Ecto neural progenitor cell (in vitro differentiated cells): ENCODE data around the gene PPFIBP1.
A peak's percentile ranks its signal among the peaks of the same experiment; 100 is the strongest.

Source experiments
- DNase-seq: peaks from one replicate; pipeline ENCODE4 v3.0.0-alpha.2; 2018; ENCODE audit warnings: low spot score

The PPFIBP1 gene

DNA sequence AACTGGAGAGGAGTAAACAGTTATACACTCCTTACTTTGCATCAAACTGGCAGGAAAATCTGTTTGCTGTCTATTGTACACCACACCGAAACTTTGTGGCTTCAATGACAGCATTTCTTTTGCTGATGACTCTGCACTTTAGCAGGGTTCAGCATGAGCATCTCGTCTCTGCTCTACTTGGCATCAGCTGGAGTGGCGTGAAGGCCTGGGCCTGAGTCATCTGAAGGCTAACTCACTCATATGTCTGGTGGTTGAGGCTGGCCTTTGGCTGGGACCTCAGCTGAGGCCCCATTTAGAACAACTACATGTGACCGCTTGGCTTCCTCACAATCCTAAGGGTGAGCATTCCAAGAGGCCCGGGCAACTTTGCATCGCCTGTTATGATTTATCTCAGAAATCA is 143.5 kb downstream of the PPFIBP1 start:
- no peak for DNase-seq

DNA sequence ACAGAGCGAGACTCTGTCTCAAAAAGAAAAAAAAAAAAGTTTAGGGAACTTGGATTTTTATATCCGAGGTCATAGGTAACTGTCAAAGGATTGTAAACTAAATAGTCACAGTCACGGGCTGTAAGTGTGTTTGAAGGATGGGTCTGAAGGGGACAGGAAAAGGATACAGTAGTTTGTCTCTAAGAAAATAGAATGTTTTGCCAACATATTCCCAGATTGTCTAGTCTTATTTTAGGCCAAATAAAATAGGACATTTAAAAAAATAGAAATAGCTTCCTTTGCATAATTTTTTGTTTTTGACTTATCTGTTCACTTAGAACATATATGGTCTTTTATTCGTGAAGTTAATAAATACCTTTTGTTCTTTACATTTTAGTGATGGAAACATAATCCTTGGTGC is 148.0 kb downstream of the PPFIBP1 start:
- no peak for DNase-seq

GRCh38 chr12:27672643-27673042 is 148.6 kb downstream of the PPFIBP1 start:
- no peak for DNase-seq

- no peak for DNase-seq
These were observed 149.2 kb downstream of the PPFIBP1 start for GRCh38 chr12:27673101-27673718.

DNA sequence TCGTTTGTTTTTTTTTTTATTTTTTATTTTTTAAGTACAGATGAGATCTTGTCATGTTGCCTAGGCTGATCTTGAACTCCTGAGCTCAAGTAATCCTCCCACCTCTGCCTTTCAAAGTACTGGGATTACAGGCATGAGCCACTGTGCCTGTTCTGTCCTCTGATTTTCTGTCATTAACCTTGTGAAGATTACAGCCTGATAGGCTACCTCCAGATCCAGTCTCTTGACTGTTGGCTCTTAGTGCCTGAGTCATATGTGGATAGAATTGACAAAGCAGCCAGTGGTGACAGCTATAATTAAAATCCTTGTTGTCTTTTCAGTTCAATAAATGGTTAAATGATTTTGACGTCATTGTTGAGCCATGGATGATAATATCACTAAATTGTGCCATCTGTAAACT is 151.0 kb downstream of the PPFIBP1 start:
- no peak for DNase-seq

GRCh38 chr12:27680619-27681018 is 156.6 kb downstream of the PPFIBP1 start:
- DNase-seq, result no peak

DNA sequence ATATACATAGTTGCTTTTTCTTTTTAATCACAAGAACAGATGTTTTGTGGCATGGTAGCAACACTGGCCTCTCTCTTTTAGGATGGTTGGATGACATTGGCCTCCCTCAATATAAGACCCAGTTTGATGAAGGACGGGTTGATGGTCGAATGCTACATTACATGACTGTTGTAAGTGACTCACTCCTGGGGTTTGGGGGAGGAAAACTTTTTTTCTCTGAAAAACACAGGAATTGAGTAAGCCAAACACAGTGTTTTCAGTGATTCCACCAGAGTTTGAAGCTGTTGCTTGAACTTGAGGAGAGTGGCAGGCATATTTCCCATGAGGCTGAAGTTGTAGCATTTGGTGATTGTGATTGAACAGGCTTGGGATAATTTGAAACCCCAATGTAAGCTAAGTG is 158.5 kb downstream of the PPFIBP1 start:
- no peak for DNase-seq

GRCh38 chr12:27685274-27685673 is 161.3 kb downstream of the PPFIBP1 start:
- no peak for DNase-seq

DNA sequence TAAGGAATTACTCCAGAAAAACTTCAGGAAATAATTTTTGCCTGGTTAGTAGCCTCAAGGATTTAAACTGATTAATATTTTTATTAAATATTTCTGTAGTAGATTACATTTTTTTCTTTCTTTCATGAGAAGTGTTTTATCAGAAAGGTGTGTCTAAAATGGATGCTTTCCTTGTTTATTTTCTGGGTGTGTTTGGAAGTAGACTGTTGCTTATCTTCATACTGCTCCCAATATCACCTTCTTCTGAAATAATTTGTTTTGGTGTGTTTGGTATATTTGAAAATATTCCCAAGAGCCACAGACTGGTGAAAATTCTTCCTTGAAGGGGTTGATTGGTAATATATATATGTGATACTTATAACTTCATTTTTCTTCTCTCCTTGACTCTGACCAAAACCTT is 162.1 kb downstream of the PPFIBP1 start:
- no peak for DNase-seq

DNA sequence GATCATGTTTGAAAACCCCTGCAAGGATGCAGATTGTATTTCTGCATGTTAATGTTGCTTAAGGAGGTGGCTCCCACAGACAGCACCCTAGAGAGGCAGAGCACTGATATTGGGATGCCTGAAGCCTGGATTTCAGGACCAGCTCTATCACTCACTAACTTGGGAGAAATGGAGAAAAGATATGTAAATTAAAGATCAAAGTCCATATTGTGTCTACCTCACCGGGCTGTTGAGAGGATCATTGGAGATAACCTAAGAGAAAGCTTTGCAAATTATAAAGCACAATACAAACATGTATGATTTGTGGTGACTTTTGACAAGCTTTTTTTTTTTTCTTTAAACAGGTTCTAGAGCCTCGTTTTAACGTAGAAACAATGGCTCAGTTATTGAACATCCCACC is 164.7 kb downstream of the PPFIBP1 start:
- DNase-seq, result no peak

- DNase-seq, result no peak
These were observed 165.7 kb downstream of the PPFIBP1 start for GRCh38 chr12:27689558-27690180.

GRCh38 chr12:27693403-27693802 is 169.4 kb downstream of the PPFIBP1 start:
- no peak for DNase-seq

GRCh38 chr12:27695556-27696292 is 171.7 kb downstream of the PPFIBP1 start:
- DNase-seq, result no peak

DNA sequence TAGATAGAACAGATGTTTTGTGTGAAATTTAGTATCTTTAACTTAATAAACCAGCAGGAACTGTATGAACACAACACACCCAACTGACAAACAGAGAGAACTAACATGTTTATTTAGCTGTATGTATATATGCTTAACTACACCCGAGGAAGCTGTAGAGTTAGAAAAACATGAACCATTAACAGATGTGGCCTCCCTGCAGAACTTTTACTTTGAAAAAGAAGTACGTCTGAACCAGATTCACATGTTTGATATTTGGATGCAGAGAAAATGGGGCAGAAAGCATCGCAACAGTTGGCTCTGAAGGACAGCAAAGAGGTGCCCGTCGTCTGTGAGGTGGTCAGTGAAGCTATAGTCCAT is 172.3 kb downstream of the PPFIBP1 start, which contains the start of gene REP15:
Gene REP15 (plus strand): TSS at position 155 of the 360 bp plus-strand sequence. CDS start 116 bp downstream, at position 271.
- DNase-seq, result no peak

DNA sequence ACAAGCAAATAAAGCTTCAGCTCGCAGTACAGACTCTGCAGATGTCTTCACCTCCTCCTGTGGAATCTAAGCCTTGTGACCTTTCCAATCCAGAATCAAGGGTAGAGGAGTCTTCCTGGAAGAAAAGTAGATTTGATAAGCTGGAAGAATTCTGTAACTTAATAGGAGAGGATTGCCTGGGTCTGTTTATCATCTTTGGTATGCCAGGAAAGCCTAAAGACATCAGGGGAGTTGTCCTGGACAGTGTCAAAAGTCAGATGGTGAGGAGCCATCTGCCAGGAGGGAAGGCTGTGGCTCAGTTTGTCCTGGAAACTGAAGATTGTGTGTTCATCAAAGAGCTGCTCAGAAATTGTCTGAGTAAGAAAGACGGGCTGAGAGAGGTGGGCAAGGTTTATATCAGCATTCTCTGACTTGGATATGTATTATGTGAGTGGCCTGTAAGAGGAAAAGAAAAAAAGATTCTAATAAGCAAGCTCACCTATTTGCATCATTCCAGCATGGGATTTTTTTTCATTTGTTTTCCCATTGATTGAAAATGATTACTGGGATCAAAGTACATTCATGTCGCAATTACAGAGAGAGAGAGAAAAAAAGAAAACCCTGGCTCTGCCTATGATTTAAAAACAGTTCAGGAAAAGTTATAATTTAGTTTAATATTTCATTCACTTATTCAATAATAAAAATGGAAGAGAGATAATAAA is 173.0 kb downstream of the PPFIBP1 start:
- no peak for DNase-seq

GRCh38 chr12:27703720-27704452 is 179.9 kb downstream of the PPFIBP1 start:
- DNase-seq, result peak; percentile 72

GRCh38 chr12:27705263-27705662 is 181.3 kb downstream of the PPFIBP1 start:
- DNase-seq, result peak; percentile 55

DNA sequence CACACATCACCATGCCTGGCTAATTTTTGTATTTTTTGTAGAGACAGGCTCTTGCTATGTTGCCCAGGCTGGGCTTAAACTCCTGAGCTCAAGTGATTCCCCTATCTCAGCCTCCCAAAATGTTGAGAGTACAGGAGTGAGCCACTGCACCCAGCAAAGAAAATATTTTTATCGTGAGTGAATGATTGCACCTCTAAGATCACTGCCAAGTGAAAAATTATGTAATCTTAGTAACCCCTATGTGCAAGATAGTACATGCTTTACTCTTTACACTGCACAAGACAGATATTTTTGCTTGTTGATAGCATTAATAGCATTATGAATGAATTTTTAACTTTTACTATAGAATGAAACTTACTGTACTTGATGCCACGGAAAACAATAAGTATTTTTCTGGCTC is 183.2 kb downstream of the PPFIBP1 start:
- DNase-seq, result no peak

DNA sequence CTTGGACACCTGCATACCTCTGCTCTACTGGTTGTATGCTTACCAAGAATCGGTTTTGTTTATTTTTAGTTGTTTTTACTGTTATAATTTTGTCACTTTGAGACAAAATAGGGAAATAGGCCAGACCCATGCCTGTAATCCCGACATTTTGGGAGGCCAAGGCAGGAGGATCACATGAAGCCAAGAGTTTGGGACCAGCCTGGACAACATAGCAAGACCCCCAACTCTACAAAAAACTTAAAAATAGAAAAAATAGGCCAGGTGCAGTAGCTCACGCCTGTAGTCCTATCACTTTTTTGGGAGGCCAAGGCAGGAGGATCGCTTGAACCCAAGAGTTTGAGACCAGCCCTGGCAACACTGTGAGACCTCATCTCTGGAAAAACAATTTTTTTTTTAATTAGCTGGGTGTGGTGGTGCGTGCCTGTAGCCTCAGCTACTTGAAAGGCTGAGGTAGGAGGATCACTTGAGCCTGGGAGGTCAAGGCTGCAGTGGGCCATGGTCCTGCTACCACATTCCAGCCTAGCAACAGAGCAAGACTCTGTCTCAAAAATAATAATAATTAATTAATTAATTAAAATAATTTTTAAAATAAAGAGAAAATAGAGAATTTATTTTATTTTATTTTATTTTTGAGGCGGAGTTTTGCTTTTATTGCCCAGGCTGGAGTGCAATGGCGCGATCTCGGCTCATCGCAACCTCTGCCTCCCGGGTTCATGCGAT is 185.4 kb downstream of the PPFIBP1 start:
- DNase-seq, result no peak

- DNase-seq, result no peak
These were observed 186.1 kb downstream of the PPFIBP1 start for GRCh38 chr12:27709932-27710591.
